HG03064 (cell line): ENCODE results near the gene SAMD15.
"Not testable (repeated sequence)": the region's sequence is repeated elsewhere in the genome, so short reads cannot be mapped to it uniquely, and the experiment has no call there.

Experiments used
- ATAC-seq: cut with Tn5 transposase; IDR thresholded peaks from one replicate; pipeline ENCODE4 v1.9.1; 2021; ENCODE audit warnings: low read depth; ENCODE audit not compliant: unreplicated experiment

Gene SAMD15

DNA sequence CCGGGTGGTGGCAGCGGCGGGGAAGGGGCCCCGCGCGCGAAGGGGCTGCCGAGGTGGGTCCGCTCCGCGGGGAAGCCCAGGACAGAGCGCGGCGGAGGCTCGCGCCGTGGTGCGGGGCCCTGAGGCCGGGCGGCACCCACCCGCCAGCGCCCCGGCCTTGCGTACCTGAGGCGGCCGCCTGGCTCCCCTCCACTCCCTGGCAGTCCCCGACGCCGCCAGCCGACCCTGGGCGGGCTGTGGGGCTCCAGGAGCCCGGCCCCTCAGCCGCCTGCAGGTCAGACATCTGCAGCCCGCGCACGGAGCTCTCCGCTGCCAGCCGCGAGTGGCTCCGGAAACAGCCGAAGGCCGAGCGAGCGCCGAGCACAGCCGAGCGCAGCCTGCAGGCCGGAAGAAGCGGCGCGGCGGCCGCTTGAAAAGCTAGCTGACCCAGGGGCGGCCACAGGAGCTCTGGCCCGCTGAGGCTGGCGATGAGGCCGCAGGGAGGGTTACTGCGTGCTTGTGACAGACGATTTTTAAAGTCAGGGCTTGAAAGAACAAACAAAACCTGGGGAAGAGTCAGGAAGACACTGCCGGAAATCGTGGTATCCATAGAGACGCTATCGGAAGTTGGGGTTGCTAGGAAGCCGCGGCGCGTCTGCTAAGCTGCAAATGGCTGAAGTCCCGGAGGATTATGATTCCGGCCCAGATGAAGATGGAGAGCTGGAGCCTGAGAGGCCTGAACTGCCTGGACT is at the start of gene SAMD15, which contains the start of gene TMED8:
Gene SAMD15 (plus strand): TSS at position 609 of the 731 bp plus-strand sequence. CDS start 40 bp downstream, at position 649.
Gene TMED8 (minus strand): TSS at position 324 of the 731 bp plus-strand sequence. CDS start 41 bp downstream, at position 283.
- peak; percentile 81 for ATAC-seq

DNA sequence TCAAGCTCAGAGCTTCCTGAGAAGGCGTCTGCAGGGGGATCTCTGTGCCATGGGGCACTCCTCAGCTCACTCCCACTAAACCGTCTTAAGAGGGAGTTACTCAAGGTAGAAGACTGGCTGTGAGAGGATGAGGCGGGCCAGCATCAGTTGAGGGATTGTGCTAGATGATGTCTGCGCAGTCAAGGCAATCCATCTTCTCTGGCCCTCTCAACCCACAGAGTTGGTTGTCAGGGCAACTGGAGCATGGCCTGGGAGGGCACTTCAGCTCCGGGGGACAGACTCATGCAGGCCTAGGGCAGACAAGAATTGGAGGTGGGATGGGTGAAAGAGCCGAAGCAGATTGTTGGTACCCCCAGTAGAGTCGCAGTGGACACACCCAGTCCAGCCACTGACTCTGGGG is 47.3 kb upstream of the SAMD15 start:
- no peak for ATAC-seq

- no peak for ATAC-seq
Observed at GRCh38 chr14:77335576-77335975, 41.6 kb upstream of the SAMD15 start.

GRCh38 chr14:77337255-77337654 is 39.9 kb upstream of the SAMD15 start:
- not testable (repeated sequence) for ATAC-seq

DNA sequence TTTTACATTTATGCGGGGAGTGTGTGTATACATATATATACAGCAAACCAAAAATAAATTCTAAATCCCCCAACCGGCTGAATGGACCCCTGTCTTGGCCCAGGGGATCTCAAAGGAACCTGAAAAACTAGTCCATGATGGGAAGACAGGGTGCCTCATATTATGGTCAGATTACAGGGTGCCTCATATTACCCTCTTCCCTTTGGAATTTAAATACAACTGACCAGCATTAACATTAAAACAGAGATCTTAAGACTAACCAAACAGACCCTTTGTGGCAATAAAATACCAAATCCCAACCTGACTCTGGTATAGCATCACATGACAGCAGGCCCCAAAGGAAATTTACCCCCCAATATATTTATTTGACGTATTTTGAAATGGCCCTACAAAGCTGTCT is 39.3 kb upstream of the SAMD15 start:
- ATAC-seq, result no peak

- no peak for ATAC-seq
Observed at GRCh38 chr14:77338302-77338701, 38.9 kb upstream of the SAMD15 start.

- ATAC-seq, result no peak
Observed at GRCh38 chr14:77339407-77339806, 37.8 kb upstream of the SAMD15 start.

DNA sequence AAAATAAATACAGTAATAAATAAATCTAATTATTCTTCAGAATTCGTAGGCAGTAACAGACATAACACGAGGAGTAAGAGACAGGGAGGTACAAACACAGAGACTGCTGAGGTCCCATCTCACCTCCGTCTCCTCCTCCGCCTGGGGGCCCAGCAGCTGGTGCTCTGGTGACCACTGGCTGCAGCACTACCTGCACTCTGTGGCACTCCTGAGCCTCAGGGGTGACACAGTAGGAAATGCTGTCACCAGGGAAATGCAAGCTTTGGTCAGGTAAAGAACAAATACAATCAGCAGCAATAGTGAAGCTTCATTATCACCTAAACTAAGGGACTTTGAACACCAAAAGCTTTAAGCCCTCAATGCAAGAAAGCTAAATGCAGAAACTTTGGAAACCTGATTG is 36.8 kb upstream of the SAMD15 start:
- no peak for ATAC-seq

DNA sequence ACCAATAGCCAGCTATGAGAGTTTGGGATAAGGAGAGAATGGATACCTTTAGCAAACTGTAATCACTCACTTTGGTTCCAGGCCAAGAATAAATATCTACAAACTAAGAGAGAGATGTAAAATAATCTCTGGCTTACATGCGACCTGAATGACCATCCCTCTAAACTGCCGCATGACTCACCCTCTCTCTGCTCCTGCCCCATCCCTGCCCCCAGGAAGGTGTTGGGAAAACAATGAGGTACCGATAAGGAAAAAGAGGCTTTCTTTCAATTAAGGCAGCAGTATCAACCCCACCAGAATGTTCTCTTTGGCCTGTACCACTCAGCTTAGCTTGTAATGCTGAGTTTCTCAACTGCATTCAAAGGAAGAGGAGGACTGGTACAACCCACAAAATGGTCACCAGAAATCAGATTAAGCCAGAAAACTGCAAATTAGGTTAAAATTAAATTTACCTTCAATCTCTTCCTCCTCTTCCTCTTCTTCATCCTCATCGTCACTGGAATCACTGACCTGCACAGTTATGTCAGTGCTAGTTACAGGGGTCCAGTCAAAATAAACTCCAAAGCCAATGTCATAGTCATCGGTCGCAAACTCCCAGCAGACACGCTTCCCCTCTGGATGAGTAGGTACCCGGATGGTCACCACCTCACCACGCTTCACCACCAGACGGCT is 34.3 kb upstream of the SAMD15 start:
- ATAC-seq, result no peak

GRCh38 chr14:77343662-77344061 is 33.5 kb upstream of the SAMD15 start:
- ATAC-seq, result no peak

DNA sequence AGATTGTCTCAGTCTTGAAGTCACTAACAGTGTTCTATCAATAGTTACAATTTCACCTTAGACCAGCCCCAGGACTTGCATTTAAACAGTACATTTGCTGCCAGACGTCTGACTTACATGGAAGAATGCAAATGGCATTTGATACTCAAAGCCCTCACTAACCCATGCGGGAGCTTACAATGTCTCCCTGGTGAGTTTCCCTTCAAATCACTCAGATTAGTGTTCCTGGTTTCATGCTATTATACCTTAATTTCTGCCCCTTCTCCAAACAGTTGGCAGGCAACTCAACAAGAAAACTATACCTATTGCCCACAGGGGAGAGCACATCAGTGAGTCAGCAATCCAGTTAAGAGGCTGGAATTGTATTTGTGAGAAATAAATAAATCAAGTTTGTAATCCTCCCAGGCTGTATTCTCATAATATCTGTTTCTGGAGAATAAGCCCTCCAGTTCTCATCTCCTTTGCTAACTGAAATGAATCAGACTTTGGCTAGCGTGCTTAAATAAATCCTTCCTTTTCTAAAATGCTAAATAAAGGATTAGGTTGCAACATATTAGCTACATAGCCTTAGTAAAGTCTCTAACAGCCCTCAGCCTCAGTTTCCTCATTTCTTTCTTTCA is 32.7 kb upstream of the SAMD15 start:
- no peak for ATAC-seq

DNA sequence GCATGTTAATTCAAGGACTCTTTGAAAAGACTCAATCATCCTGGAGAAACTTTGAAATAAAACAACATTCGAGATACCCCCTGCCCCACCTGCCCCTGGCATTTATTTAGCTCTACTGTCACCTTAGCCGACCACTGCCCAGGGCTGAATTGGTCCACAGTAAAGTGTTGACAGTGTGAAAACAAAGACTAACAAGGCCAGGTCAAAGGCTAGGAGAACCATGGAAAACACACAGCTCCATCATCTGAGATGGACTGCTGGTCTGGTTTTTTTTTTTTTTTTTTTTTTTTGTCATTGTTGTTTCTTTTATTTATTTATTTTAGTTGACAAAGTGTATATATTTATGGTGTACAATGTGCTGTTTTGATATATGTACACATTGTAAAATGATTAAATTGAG is 30.7 kb upstream of the SAMD15 start:
- ATAC-seq, result no peak

DNA sequence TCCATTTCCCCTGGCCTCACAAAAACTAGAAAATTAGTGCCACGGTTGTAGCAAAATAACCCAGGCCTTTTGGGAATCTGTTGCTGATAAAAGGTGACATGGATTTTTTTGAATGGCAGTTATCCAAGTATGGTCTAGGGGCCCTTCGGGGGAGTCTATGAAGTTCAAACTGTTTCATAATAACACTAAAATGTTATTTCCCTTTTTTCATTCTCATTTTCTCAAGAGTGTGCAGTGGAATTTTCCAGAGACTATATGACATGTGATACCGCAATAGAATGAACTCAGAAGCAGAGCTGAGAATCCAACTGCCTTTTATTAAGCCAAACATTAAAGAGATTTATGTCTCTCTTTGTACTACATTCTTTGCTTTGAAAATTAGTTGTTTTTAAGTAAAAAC is 29.4 kb upstream of the SAMD15 start:
- ATAC-seq, result no peak

- no peak for ATAC-seq
Observed at GRCh38 chr14:77353469-77354141, 23.6 kb upstream of the SAMD15 start.

- ATAC-seq, result no peak
Observed at GRCh38 chr14:77355811-77356210, 21.4 kb upstream of the SAMD15 start.

DNA sequence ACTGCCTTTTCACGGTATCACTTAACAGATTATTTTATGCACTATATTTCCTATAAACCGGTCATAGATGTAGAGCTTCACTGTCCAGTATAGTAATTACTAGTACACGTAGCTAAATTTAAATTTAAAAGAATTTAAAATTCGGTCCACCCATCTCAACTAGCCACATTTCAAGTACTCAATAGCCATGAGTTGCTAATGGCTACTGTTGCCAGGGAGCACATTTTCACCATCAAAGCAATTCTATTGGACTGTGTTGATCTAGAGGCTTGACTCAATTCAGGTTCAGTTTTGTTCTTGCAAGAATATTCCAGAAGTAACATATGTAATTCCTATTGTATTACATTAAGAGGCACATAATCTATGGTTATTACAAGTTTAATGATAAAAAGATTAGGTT is 20.3 kb upstream of the SAMD15 start:
- ATAC-seq, result no peak

DNA sequence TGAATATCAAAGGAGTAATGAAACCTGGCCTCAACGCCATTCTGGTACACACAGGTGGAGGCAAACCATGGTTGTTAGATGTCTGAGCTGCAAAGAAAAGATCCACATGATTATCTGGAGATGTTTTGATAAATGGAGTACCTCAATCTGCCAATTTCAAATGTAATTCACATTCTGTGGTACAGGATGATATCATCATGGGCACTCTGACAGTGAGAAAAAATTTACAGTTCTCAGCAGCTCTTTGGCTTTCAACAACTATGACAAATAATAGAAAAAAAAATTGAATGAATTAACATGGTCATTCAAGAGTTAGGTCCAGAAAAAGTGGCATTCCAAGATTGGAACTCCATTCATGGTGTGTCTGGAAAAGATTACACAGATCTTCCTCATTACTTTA is 17.6 kb upstream of the SAMD15 start:
- no peak for ATAC-seq

DNA sequence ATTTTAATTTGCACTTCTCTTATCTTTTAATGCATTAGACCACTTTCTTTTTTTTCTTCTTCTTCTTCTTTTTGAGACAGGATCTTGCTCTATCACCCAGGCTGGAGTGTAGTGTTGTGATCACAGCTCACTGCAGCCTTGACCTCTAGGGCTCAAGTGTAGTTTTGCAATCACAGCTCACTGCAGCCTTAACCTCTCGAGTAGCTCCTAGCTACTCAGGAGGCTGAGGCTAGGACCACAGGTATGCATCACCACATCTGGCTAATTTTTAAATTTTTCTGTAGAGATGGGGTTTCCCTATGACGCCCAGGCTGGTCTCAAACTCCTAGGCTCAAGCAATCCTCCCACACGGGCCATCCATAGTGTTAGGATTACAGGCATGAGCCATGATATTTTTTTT is 13.0 kb upstream of the SAMD15 start:
- peak; percentile 51 for ATAC-seq

DNA sequence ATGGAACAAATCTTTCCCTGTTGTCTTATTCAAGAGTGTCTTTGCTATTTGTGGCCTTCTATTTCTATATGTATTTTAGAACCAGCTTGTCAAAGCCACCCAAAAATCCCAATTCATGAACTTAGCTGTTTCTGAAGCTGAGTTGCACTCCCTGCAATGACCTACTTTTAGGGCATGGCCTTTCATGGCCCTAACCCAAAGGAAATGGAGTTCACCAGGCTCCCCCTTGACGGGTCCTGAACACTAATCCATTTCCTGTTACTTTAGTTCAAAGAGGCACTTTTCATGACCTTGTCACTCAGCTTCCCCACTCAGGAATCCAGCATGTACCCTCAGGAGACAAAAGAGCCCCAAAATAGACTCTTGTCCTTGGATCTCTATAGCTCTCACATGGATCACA is 7.9 kb upstream of the SAMD15 start:
- no peak for ATAC-seq

GRCh38 chr14:77372304-77372841 is 4.8 kb upstream of the SAMD15 start:
- peak; percentile 38 for ATAC-seq
